MCF 10A (cell line): ENCODE data around the gene TMC5. TPM values are rescaled to one million over a fixed set of nuclear protein-coding genes. Genes with fewer than 3 reads are reported as not detected.

Experiments
- BruUV-seq: library from RNA; stranded (reverse); fragments of 400-500 nt; replicated peaks from 2 replicates; lab custom pipeline; 2021; lab: Mats Ljungman, UMichigan
- CTCF ChIA-PET: fragments of 300-600 bp; sonication (Branson Sonifier 250); formaldehyde crosslinking; extraction: SDS; loops from one replicate; lab custom pipeline; 2021; ENCODE audit warnings: antibody characterized with exemption, inconsistent platforms; lab: Yijun Ruan, JAX
- POLR2A ChIA-PET: fragments of 300-600, 350-650 bp; sonication (Branson Sonifier 250); formaldehyde crosslinking; extraction: SDS; loops from one replicate; lab custom pipeline; 2020; ENCODE audit warnings: antibody characterized with exemption, inconsistent platforms; lab: Yijun Ruan, JAX
- DNase-seq: peaks from one replicate; pipeline ENCODE4 v3.0.0-alpha.2; 2018; ENCODE audit not compliant: unreplicated experiment
- H3K27ac Mint-ChIP-seq: one replicate; pipeline ENCODE4 v1.8.0; 2022; ENCODE audit warnings: mild to moderate bottlenecking, low read depth, mixed read lengths; ENCODE audit not compliant: unreplicated experiment
- H3K27me3 Mint-ChIP-seq: one replicate; pipeline ENCODE4 v1.8.0; 2022; ENCODE audit warnings: mixed read lengths; ENCODE audit not compliant: insufficient read depth, unreplicated experiment
- H3K36me3 Mint-ChIP-seq: one replicate; pipeline ENCODE4 v1.8.0; 2022; ENCODE audit warnings: mild to moderate bottlenecking, moderate library complexity, mixed read lengths; ENCODE audit not compliant: insufficient read depth, unreplicated experiment
- H3K4me1 Mint-ChIP-seq: one replicate; pipeline ENCODE4 v1.8.0; 2022; ENCODE audit warnings: mixed read lengths; ENCODE audit not compliant: insufficient read depth, unreplicated experiment
- H3K4me3 Mint-ChIP-seq: one replicate; pipeline ENCODE4 v1.8.0; 2022; ENCODE audit warnings: mild to moderate bottlenecking, moderate library complexity, mixed read lengths; ENCODE audit not compliant: unreplicated experiment
- H3K9me3 Mint-ChIP-seq: one replicate; pipeline ENCODE4 v1.8.0; 2022; ENCODE audit warnings: mixed read lengths; ENCODE audit not compliant: unreplicated experiment
- intact Hi-C: fragments of 100-400 bp; cut with micrococcal nuclease; formaldehyde crosslinking; loops from 2 replicates; pipeline ENCODE4 v1.14.1; 2022
- total RNA-seq: library from RNA; stranded (reverse); gene quantifications from 2 replicates; pipeline ENCODE4 v1.2.3, GENCODE V29; 2022
- TF ChIP-seq, protein P1 (sequence below): fragments of 200-600 bp; IDR thresholded peaks from one replicate; pipeline ENCODE4 v1.8.0; 2022; ENCODE audit warnings: antibody characterized with exemption, mild to moderate bottlenecking; ENCODE audit not compliant: unreplicated experiment

TMC5 gene
- total RNA-seq, 1 experiment from 2014 or later: 0.16 TPM

DNA sequence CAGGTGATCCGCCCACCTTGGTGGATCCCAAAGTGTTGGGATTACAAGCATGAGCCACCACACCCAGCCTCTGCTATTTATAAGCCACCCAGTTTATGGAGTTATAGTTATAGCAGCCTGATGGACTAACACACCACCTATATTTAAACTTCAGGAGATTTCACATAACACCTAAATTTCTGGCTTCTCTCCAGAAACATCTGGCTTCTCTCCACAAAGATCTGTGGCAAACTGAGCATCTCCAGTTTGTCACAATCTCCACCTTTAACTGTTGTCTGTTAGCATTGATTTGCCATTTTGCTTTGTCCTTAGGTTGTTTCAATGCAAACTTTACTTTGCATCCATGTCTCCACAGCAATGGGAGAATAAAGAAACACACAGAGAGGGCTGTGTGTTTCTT, 64.6 kb downstream of the TMC5 start:
- Mint-ChIP-seq H3K27ac (no peak overlapping the region), H3K9me3 (no peaks in the 10 kb centered on the region), H3K27me3 (no peaks in the 10 kb centered on the region), H3K4me1 (no peaks in the 10 kb centered on the region), H3K4me3 (no peak overlapping the region), H3K36me3 (no peaks in the 10 kb centered on the region)
- peak; percentile 15 for DNase-seq
- TF ChIP-seq, protein P1, sequence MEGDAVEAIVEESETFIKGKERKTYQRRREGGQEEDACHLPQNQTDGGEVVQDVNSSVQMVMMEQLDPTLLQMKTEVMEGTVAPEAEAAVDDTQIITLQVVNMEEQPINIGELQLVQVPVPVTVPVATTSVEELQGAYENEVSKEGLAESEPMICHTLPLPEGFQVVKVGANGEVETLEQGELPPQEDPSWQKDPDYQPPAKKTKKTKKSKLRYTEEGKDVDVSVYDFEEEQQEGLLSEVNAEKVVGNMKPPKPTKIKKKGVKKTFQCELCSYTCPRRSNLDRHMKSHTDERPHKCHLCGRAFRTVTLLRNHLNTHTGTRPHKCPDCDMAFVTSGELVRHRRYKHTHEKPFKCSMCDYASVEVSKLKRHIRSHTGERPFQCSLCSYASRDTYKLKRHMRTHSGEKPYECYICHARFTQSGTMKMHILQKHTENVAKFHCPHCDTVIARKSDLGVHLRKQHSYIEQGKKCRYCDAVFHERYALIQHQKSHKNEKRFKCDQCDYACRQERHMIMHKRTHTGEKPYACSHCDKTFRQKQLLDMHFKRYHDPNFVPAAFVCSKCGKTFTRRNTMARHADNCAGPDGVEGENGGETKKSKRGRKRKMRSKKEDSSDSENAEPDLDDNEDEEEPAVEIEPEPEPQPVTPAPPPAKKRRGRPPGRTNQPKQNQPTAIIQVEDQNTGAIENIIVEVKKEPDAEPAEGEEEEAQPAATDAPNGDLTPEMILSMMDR: no peak
- BruUV-seq: no TSS peak
- CTCF ChIA-PET: interaction anchor here (1.1 to 1.4 kb wide), 2 partner anchors 89 to 92 kb away, joined by 3 to 4 read pairs; no protein-coding TSS in a partner anchor
- POLR2A ChIA-PET: no interaction called here
- intact Hi-C loops: no loop called here

GRCh38 chr16:19484096-19484495, 66.4 kb downstream of the TMC5 start:
- DNase-seq: no peak
- Mint-ChIP-seq H3K4me1 (no peaks in the 10 kb centered on the region), H3K4me3 (no peak overlapping the region), H3K9me3 (no peaks in the 10 kb centered on the region), H3K27ac (no peak overlapping the region), H3K36me3 (no peaks in the 10 kb centered on the region), H3K27me3 (no peaks in the 10 kb centered on the region)
- CTCF ChIA-PET: no interaction called here
- intact Hi-C loops: no loop called here
- TF ChIP-seq, protein P1: no peak
- no TSS peak for BruUV-seq
- POLR2A ChIA-PET: no interaction called here

GRCh38 chr16:19485611-19486010, 67.9 kb downstream of the TMC5 start:
- H3K27ac Mint-ChIP-seq: no peak overlapping the region
- intact Hi-C loops: no loop called here
- no peaks in the 10 kb centered on the region for H3K27me3 Mint-ChIP-seq
- H3K4me1 Mint-ChIP-seq: no peaks in the 10 kb centered on the region
- no peak for DNase-seq
- no peaks in the 10 kb centered on the region for H3K36me3 Mint-ChIP-seq
- TF ChIP-seq, protein P1: no peak
- no peak overlapping the region for H3K4me3 Mint-ChIP-seq
- no peaks in the 10 kb centered on the region for H3K9me3 Mint-ChIP-seq
- ChIA-PET CTCF (interaction anchor here (0.6 kb wide), 1 partner anchor 21 kb away, joined by 3 read pairs; no protein-coding TSS in a partner anchor), POLR2A (no interaction called here)
- BruUV-seq: no TSS peak

- Mint-ChIP-seq H3K36me3 (no peaks in the 10 kb centered on the region), H3K27ac (no peak overlapping the region), H3K4me3 (no peak overlapping the region), H3K27me3 (no peaks in the 10 kb centered on the region), H3K9me3 (no peaks in the 10 kb centered on the region), H3K4me1 (no peaks in the 10 kb centered on the region)
- DNase-seq: no peak
- ChIA-PET POLR2A (no interaction called here), CTCF (interaction anchor here (0.6 kb wide), 1 partner anchor 21 kb away, joined by 3 read pairs; no protein-coding TSS in a partner anchor)
- BruUV-seq: no TSS peak
- TF ChIP-seq, protein P1: no peak
- intact Hi-C loops: no loop called here
Measured at GRCh38 chr16:19486051-19486450, 68.4 kb downstream of the TMC5 start.
